Measurements from ENCODE around the gene LIMD2.
A peak's percentile ranks its signal among the peaks of the same experiment; 100 is the strongest.
"Not testable (repeated sequence)": the region's sequence is repeated elsewhere in the genome, so short reads cannot be mapped to it uniquely, and the experiment has no call there.

The LIMD2 gene

GRCh38 chr17:63699638-63700527, at the start of gene LIMD2:
TSS of gene LIMD2 (minus strand) at chr17:63700125. CDS start at chr17:63699298, 827 bp downstream.
- DNase-seq = peak; percentile 12 to 45

- DNase-seq = peak; percentile 99
These were observed 41.7 kb upstream of the LIMD2 start, which contains the start of gene STRADA for GRCh38 chr17:63741408-63742173. TSS of gene STRADA (minus strand) at chr17:63741799. CDS start at chr17:63728369, 13,430 bp downstream.

GRCh38 chr17:63741143-63741407, 41.1 kb upstream of the LIMD2 start:
- DNase-seq = peak in 1 of 2 experiments; percentile 54

GRCh38 chr17:63740464-63741142, 40.7 kb upstream of the LIMD2 start:
- peak; percentile 50 to 55 for DNase-seq

GRCh38 chr17:63735691-63736090, 35.8 kb upstream of the LIMD2 start:
- DNase-seq = no peak

- no peak for DNase-seq
These were observed 22.5 kb upstream of the LIMD2 start for GRCh38 chr17:63722403-63722802.

- DNase-seq = not testable (repeated sequence)
These were observed 20.3 kb upstream of the LIMD2 start for GRCh38 chr17:63720194-63720593.

- no peak for DNase-seq
These were observed 19.1 kb upstream of the LIMD2 start for GRCh38 chr17:63718988-63719387.

- DNase-seq = no peak
These were observed 16.5 kb upstream of the LIMD2 start for GRCh38 chr17:63716426-63716825.

- DNase-seq = no peak
These were observed 14.8 kb upstream of the LIMD2 start for GRCh38 chr17:63714550-63715277.

GRCh38 chr17:63709110-63709509, 9.2 kb upstream of the LIMD2 start:
- no peak for DNase-seq

- no peak for DNase-seq
These were observed 7.2 kb upstream of the LIMD2 start for GRCh38 chr17:63707151-63707550.

GRCh38 chr17:63706336-63707082, 6.6 kb upstream of the LIMD2 start:
- no peak for DNase-seq

- DNase-seq = no peak
These were observed 5.7 kb upstream of the LIMD2 start for GRCh38 chr17:63705657-63706056.

- DNase-seq = no peak
These were observed 4.9 kb upstream of the LIMD2 start for GRCh38 chr17:63704836-63705235.

- DNase-seq = no peak
These were observed 4.3 kb upstream of the LIMD2 start for GRCh38 chr17:63704259-63704576.

GRCh38 chr17:63703556-63704258, 3.8 kb upstream of the LIMD2 start:
- DNase-seq = no peak

- DNase-seq = no peak
These were observed 3.1 kb upstream of the LIMD2 start for GRCh38 chr17:63703029-63703428.

GRCh38 chr17:63702721-63703015, 2.7 kb upstream of the LIMD2 start:
- no peak for DNase-seq

GRCh38 chr17:63701868-63702720, 2.2 kb upstream of the LIMD2 start:
- peak; percentile 76 to 79 for DNase-seq

GRCh38 chr17:63701456-63701820, 1.5 kb upstream of the LIMD2 start:
- DNase-seq = no peak
